Measurements from ENCODE around the gene MTHFSD.

The MTHFSD gene

DNA sequence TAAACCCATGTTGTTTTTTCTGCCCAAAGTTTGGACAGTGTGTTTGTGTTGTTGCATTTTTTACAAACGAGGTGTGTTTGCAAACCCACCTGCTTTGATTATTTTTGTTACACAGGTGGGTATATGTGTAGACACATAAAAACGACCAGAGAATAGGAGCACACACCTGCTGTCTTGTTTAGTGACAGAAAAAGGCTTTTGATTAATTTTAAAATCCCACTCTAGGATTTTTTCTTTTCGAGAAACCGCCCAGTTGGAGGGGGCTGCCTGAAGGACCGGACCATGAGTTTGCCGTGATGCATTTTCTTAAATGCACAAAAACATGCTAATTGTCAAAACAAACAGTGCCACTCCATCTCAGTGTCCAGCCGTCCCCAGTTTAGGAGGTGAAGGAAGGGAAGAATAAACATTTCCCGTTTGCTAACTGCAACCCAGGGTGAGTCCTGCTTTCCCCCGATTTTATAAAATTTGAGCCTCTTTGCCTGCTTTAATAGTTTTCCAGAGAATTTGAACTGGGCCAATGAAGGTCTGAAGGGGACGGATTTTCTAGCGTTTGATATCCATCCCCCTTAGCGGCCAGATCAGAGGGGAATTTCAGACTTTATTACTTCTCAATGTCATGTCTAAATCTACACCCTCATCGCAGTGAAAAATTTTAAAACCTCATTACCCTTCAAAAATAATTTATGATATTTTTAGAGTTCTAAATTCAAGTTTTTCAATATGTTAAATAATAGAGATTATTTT lies 14.8 kb upstream of the MTHFSD start:
- no peak for DNase-seq

DNA sequence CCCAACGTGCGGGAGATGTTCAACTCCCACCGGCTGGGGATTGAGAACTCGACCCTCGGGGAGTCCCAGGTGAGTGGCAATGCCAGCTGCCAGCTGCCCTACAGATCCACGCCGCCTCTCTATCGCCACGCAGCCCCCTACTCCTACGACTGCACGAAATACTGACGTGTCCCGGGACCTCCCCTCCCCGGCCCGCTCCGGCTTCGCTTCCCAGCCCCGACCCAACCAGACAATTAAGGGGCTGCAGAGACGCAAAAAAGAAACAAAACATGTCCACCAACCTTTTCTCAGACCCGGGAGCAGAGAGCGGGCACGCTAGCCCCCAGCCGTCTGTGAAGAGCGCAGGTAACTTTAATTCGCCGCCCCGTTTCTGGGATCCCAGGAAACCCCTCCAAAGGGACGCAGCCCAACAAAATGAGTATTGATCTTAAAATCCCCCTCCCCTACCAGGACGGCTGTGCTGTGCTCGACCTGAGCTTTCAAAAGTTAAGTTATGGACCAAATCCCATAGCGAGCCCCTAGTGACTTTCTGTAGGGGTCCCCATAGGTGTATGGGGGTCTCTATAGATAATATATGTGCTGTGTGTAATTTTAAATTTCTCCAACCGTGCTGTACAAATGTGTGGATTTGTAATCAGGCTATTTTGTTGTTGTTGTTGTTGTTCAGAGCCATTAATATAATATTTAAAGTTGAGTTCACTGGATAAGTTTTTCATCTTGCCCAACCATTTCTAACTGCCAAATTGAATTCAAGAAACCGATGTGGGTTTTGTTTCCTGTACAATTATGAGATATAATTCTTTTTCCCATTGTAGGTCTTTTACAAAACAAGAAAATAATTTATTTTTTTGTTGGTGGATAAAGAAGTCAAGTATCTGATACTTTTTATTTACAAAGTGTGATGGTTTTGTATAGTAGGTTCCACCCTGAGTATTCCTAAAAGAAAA lies 13.9 kb upstream of the MTHFSD start:
- DNase-seq, result no peak

DNA sequence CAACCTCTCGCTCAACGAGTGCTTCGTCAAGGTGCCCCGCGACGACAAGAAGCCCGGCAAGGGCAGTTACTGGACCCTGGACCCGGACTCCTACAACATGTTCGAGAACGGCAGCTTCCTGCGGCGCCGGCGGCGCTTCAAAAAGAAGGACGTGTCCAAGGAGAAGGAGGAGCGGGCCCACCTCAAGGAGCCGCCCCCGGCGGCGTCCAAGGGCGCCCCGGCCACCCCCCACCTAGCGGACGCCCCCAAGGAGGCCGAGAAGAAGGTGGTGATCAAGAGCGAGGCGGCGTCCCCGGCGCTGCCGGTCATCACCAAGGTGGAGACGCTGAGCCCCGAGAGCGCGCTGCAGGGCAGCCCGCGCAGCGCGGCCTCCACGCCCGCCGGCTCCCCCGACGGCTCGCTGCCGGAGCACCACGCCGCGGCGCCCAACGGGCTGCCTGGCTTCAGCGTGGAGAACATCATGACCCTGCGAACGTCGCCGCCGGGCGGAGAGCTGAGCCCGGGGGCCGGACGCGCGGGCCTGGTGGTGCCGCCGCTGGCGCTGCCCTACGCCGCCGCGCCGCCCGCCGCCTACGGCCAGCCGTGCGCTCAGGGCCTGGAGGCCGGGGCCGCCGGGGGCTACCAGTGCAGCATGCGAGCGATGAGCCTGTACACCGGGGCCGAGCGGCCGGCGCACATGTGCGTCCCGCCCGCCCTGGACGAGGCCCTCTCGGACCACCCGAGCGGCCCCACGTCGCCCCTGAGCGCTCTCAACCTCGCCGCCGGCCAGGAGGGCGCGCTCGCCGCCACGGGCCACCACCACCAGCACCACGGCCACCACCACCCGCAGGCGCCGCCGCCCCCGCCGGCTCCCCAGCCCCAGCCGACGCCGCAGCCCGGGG lies 12.9 kb upstream of the MTHFSD start:
- no peak for DNase-seq

DNA sequence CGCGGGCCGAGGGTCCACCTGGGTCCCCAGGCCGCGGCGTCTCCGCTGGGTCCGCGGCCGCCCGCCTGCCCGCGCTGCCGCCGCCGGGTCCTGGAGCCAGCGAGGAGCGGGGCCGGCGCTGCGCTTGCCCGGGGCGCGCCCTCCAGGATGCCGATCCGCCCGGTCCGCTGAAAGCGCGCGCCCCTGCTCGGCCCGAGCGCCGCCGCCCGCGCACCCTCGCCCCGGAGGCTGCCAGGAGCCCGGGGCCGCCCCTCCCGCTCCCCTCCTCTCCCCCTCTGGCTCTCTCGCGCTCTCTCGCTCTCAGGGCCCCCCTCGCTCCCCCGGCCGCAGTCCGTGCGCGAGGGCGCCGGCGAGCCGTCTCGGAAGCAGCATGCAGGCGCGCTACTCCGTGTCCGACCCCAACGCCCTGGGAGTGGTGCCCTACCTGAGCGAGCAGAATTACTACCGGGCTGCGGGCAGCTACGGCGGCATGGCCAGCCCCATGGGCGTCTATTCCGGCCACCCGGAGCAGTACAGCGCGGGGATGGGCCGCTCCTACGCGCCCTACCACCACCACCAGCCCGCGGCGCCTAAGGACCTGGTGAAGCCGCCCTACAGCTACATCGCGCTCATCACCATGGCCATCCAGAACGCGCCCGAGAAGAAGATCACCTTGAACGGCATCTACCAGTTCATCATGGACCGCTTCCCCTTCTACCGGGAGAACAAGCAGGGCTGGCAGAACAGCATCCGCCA lies 12.1 kb upstream of the MTHFSD start:
- peak in 1 of 2 experiments; percentile 20 for DNase-seq

DNA sequence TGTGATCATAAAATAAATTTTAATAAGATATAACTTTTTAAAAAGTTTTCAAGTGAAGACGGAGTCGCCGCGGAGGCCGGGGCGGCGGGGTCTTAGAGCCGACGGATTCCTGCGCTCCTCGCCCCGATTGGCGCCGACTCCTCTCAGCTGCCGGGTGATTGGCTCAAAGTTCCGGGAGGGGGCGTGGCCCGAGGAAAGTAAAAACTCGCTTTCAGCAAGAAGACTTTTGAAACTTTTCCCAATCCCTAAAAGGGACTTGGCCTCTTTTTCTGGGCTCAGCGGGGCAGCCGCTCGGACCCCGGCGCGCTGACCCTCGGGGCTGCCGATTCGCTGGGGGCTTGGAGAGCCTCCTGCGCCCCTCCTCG lies 11.5 kb upstream of the MTHFSD start, which contains the start of gene FOXC2:
TSS of gene FOXC2 (plus strand) at position 229 of the 365 bp plus-strand sequence. CDS start 507 bp downstream, outside the sequence.
- DNase-seq, result peak in 1 of 2 experiments; percentile 17

DNA sequence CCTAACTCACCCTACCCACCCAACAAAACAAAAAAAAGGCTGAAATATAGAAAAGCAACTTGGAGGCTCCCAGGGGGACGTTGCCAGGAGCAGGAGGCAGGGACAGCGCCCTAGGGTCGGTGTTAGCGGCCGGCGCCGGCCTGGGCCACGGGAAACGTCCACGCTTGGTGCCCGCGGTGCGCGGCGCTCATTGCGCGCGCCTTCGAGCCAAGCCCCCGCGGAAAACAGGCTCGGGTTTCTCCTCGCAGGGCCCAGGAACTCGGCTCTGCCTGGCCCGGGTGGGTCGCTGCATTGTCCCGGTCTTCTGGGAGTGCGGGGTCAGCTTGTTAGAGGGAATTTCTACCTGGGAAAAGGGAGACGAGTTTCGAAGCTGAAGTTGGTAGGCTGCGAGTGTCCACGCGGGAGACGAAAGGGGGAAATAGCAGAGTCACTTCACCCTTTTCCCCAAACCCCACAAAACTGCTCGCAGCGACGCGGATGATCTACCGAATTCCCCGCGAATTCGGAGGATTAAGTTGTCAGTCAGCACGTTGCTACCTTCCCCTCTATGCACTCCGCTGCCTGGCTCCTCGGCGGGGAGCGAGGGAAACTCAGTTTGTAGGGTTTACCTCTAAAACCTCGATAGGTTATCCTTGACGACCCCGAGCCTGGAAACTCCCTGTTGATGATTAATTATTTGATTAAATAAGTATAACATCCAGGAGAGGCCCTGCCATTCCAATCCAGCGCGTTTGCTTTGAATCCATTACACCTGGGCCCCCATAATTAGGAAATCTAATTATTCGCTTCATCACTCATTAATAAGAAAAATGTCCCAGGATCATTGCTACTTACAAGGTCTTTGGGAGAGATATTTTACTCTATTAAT lies 10.8 kb upstream of the MTHFSD start:
- DNase-seq, result no peak

DNA sequence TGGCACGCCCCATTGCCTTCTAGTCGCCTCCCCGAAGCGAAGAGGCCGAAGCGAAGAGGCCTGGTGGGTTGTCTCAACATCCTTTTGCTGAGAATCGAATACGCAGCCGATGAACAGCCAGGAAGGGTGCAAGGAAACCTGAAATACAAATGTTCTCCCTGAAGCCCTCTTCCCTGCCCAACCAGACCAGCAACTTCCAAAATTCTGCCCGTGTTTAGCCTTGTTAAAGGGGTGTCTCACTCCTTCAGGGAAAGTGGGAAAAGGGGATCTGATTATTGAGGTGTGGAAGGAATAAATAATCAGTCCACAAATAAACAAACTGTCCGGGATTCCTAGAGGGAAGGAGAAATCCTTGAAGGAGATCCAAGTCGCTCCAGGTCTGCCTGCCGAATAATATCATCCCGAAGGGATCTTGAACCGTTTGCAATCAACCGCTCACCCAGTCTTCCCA lies 10.2 kb upstream of the MTHFSD start:
- no peak for DNase-seq

DNA sequence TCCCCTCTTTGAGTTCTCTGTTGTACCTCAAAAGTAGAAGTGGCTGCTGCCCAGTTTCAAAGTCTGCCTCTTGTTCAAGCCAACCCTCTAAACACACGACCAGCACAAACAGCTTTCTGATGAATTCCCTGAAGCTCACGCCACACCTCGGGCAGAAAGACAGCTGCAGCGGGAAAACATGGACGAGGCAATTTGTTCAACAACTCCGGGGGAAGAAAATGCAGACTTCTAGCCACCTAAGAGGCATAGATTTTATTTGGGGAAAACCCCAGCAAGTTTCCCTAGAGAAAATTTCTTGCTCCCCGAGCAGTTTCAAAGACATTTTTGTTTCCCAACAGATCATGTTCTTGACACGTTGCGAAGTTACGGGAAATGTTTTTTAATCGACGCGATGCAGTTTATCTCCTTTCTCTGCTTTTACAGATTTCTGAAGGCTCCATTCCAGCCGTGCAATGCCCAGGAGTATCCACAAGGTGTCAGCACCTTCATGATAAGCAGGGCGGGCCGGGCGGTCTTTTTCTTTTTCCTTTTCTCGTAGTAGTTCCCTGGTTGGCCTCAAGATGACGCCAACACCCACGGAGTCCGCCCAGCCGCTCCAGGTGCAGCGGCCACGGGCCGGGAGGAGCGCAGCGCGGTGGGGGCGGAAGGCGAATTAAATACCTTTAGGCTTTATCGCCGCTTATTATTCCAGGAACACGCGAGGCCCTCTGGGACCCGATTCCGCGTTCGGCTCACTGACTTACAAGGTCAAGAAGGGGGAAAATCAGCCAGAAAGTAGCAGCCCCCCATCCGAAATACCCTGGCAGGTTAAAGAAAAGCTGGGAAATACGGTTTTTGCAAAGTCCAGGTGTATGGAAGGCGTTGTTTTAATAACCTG lies 8.7 kb upstream of the MTHFSD start:
- DNase-seq, result peak; percentile 68 to 89

DNA sequence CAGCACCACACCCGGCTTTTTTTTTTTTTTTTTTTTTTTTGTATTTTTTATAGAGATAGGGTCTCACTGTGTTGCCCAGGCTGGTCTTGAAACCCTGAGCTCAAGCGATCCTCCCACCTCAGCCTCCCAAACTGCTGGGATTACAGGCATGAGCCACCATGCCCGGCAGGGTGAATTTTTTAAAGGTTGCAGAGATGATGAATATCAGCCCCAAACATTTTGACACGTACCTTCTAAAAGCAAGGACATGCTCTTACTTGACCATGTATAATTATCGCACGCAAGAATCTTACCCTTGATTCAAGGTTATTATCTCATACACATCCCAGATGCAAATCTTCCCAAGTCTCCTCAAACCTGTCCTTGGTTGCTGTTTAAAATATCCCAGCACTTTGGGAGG lies 7.3 kb upstream of the MTHFSD start:
- no peak for DNase-seq

DNA sequence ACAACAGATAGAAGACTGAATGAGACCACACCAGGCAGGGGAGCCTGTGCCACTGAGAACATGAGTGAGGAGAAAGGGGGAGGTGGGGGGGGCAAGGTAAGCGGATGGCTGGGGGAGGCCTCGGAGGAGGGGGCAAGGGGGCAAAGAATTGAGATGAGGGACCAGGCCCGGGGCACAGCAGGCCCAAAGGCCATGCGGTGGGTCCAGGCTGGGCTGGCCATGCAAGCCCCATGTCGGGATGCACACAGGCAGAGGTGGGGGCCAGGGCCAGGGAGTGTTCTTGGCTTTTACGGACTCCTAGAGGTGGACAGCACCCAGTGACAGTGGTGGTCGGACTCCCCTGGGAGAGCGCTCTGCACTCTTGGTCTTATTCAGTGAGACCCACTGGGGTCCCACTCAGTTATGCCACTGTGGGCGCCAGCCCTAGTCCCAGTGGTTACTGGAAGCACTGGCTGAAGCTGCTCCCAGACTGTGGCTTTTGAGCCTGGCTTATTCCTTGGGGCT lies 4.8 kb upstream of the MTHFSD start:
- DNase-seq, result no peak

DNA sequence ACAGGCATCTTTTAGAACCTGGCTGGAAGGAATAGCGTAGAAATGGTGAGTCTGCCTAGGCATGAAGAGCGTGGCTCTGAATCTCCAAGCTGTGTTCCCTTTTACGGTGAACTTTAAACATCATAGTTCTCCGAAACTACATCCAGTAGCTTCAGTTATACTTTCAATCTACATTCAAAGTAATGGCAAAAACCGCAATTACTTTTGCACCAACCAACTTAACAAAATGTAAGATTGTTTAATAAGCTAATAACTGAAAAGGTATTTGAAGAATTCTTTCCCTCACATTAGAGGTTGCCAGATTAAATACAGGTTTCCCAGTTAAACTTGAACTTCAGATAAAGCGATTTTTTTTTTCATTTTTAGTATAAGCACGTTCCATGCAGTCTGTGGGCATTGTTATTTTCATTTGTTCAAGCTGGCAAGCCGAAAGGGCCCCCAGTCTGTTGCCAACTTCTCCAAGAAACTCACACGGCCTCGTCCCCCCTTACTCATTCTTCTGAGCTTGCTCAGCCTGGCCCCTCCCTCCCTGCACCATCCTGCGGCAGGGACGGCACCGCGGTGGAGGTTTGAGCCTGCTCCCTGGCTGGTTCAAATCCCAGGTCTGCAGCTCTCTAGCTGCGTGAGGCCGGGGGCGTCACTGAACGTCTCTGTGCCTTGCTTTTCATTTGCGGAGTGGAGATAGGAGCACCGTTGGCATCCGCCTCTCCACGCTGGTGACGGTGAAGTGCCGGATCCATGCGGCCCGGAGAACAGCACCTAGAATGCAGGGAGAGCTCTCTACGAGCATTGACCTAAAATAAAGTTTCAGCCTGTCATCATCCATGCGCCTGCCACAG lies 3.5 kb upstream of the MTHFSD start:
- no peak for DNase-seq

DNA sequence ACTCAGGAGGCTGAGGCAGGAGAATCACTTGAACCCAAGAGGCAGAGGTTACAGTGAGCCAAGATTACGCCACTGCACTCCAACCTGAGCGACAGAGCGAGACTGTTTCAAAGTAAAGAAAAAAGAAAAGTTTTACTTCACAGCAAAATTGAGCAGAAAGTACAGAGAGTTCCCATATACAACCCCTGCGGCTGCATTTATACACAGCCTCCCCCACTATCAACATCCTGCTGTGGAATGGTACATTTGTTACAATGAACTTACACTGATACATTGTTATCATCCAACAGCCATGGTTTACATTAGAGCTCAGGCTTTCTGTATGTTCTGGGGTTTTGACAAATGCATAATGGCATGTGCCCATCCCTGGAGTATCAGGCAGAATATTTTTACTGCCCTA lies 2.6 kb upstream of the MTHFSD start:
- DNase-seq, result no peak

DNA sequence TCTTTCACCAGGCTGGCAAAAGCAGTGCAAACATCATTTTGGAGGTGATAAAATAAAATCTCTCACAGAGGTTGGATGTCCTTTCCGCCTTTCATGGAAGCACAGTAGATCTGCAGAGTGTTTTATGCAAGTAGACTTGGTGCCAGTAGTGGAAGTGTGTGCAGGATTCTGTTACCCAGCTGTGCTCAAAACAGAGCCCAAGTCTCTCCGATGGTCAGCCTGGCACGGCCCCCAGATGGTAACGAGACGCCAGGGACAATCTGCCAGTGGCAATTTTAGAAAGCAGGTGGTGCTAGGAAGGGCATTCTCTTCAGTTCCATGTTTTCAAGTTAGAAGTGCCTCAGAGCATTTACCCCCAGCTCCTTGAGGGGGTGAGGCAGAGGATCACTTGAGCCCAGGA lies 1.5 kb upstream of the MTHFSD start:
- DNase-seq, result peak in 1 of 2 experiments; percentile 24

DNA sequence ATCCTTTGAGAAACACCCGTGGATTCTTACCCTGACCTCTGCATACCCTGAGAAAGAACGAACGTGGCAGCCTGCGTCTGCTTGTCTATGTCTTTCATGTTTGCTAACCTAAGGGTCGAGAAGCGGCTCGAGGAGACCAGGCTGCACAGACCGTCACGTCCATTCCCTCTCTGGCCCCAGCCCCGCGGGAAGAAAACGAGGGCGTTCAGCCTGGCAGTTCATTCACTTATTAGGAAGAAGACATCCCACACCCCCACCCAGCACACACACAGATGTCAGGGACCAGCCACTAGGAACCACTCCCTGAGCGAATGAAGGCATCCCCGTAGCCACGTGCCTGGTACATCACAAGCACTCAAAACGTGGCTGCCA lies 655 bp upstream of the MTHFSD start:
- DNase-seq, result no peak

DNA sequence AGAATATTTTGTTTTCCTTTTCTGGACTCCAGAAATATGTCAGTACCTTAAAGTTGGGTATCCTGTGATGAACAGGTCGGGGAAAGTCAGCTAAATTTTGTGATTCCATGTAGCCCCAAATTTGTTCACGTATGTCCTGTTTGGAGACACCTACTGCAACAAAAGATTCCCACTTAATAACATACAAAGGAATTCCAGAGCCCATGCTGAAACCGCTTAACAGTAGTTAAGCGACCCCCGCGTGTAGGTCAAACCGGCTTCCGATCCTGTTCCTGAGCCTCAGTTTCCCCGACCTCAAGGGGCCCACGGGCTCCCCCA lies 477 bp downstream of the MTHFSD start:
- peak in 1 of 2 experiments; percentile 32 for DNase-seq

DNA sequence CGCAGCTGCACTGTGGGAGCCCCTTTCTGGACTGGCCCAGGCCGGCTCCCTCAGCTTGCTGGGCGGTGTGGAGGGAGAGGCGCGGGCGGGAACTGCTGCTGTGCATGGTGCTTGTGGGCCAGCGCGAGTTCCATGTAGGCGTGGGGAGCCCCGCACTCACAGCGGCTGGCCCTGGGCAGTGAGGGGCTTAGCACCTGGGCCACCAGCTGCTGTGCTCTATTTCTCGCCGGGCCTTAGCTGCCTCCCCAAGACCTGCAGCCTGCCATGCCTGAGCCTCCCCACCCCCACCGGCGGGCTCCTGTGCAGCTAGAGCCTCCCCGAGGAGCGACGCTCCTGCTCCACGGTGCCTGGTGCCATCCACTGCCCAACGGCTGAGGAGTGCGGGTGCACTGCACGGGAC lies 1.7 kb downstream of the MTHFSD start:
- DNase-seq, result no peak

DNA sequence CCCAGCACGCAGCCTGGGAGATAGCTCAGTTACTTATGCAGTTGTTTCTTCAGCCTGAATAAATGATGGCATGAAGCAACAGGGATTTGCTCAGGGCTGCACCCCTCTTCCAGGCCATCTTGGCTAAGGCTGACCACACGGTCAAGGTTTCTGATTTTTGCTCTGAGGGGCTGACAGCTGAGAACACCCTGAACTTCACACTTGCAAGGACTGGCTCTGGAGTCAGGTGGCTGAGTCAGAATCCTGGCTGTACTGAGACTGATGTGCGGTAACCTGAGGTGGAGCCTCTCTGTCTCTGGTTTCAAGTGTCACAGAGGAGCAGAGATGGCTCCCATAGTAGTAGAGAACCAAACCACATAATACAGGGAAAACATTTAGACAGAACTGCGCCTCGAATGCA lies 4.8 kb downstream of the MTHFSD start:
- no peak for DNase-seq

DNA sequence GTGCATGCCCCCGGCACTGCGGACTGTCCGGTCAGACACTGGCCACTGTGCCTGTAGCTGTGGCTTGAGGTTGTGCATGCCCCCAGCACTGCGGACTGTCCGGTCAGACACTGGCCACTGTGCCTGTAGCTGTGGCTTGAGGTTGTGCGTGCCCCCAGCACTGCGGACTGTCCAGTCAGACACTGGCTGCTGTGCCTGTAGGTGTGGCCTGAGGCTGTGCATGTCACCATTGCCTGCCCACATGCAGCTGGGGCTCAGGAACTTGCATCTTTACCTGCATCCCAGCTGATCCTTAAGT lies 5.2 kb downstream of the MTHFSD start:
- DNase-seq, result no peak

Measured in NCI-H524 (cell line).